Colonic mucosa (tissue), 4 donors: ENCODE results near the gene AP5B1. TPM values are rescaled to one million over a fixed set of nuclear protein-coding genes. Genes with fewer than 3 reads are reported as not detected.

Experiments
- DNase-seq: peaks from one replicate; pipeline ENCODE4 v3.0.0-alpha.2; 2020
- H3K27ac ChIP-seq: fragments of 200-600 bp; one replicate; pipeline ENCODE4 v1.8.0; 2021
- H3K27me3 ChIP-seq: fragments of 200-600 bp; one replicate; pipeline ENCODE4 v1.8.0; 2021
- H3K36me3 ChIP-seq: fragments of 200-600 bp; one replicate; pipeline ENCODE4 v1.8.0; 2021
- H3K4me1 ChIP-seq: fragments of 200-600 bp; one replicate; pipeline ENCODE4 v1.8.0; 2021; ENCODE audit warnings: mild to moderate bottlenecking
- H3K4me3 ChIP-seq: fragments of 200-600 bp; one replicate; pipeline ENCODE4 v1.8.0; 2021
- H3K9ac ChIP-seq, 2 donors: one replicate each; pipeline ENCODE4 v1.7.0; 2013; ENCODE audit warnings: control low read depth in 2 of 2, low read depth in 2 of 2, low read length in 2 of 2
- H3K9me3 ChIP-seq: fragments of 200-600 bp; one replicate; pipeline ENCODE4 v1.8.0; 2021
- intact Hi-C: fragments of 100-400 bp; cut with DNase I; formaldehyde crosslinking; loops from one replicate; pipeline ENCODE4 v1.14.1; 2022
- total RNA-seq, 2 donors: library from RNA; stranded (reverse); fragmentation: NEBNext Ultra II Directional in 1 of 2; extraction: Animal tissue kit (Norgen Biotek cat#: 25700) in 1 of 2; gene quantifications; one replicate each; pipeline ENCODE4 v1.2.1, GENCODE V29; 2021
- TF ChIP-seq, protein P1 (sequence below): fragments of 200-600 bp; IDR thresholded peaks from one replicate; pipeline ENCODE4 v1.8.0; 2022; ENCODE audit warnings: antibody characterized with exemption, mild to moderate bottlenecking
- donor health status: healthy.
- donor health status: DM: no; HTN: no; CAD: no.
- donor health status: DM: no; HTN: no; CAD: no.

Gene AP5B1
- total RNA-seq, 2 donors from 2014 or later = 17.6 to 20.1 TPM

DNA sequence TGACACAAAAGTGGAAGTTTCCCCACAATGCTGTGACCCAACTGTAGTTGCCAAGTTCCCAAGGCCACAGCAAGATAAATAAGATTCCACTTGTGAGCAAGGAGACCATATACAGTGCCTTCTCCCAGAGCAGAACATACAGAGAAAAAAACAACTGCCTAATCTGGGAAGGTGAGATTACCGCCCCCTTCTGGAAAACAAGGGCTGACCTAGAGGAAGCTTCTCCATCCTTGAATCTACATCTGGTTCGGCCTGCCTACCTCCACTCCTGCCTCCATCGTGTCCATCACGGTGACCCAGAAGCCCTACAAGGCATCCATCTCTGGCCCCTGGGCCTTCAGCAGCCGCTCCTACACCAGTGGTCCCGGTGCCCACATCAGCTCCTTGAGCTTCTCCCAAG is 54.1 kb downstream of the AP5B1 start:
- Histone ChIP-seq H3K27me3 (no peaks in the 10 kb centered on the region), H3K4me3 (no peak overlapping the region), H3K9me3 (no peaks in the 10 kb centered on the region), H3K4me1 (no peaks in the 10 kb centered on the region), H3K27ac (no peak overlapping the region), H3K9ac (no peak overlapping the region), H3K36me3 (no peaks in the 10 kb centered on the region)
- DNase-seq = no peak
- TF ChIP-seq, protein P1, sequence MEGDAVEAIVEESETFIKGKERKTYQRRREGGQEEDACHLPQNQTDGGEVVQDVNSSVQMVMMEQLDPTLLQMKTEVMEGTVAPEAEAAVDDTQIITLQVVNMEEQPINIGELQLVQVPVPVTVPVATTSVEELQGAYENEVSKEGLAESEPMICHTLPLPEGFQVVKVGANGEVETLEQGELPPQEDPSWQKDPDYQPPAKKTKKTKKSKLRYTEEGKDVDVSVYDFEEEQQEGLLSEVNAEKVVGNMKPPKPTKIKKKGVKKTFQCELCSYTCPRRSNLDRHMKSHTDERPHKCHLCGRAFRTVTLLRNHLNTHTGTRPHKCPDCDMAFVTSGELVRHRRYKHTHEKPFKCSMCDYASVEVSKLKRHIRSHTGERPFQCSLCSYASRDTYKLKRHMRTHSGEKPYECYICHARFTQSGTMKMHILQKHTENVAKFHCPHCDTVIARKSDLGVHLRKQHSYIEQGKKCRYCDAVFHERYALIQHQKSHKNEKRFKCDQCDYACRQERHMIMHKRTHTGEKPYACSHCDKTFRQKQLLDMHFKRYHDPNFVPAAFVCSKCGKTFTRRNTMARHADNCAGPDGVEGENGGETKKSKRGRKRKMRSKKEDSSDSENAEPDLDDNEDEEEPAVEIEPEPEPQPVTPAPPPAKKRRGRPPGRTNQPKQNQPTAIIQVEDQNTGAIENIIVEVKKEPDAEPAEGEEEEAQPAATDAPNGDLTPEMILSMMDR = no peak
- intact Hi-C loops = loop anchor here (10.0 kb wide), 2 partner anchors 48 to 268 kb away; no protein-coding TSS in a partner anchor

Other genes with a start within 250 kb of the AP5B1 start
- gene LTBP3, start 222.6 kb downstream of the AP5B1 start, total RNA-seq = 10 to 100 TPM; 27.3 to 31.1 TPM
- gene ZNRD2, start 210.5 kb downstream of the AP5B1 start, total RNA-seq = 10 to 100 TPM; 16.6 to 30.8 TPM
- gene FAM89B, start 208.4 kb downstream of the AP5B1 start, total RNA-seq = 10 to 100 TPM; 27.4 to 32.2 TPM
- 10 to 100 TPM; 58.5 to 78.5 TPM for gene EHBP1L1, start 204.9 kb downstream of the AP5B1 start, total RNA-seq
- under 1 TPM; 0.40 to 0.69 TPM for gene KCNK7, start 185.2 kb downstream of the AP5B1 start, total RNA-seq
- 100 to 1,000 TPM in 1 of 2 donors, 10 to 100 TPM in 1; 92.7 to 102 TPM for gene MAP3K11, start 166.8 kb downstream of the AP5B1 start, total RNA-seq
- gene PCNX3, start 165.2 kb downstream of the AP5B1 start, total RNA-seq = 10 to 100 TPM; 41.5 to 72.4 TPM
- 10 to 100 TPM; 21.0 to 33.0 TPM for gene SIPA1, start 142.9 kb downstream of the AP5B1 start, total RNA-seq
- 10 to 100 TPM; 58.7 to 68.3 TPM for gene RELA, start 118.1 kb downstream of the AP5B1 start, total RNA-seq
- gene KAT5, start 68.7 kb downstream of the AP5B1 start, total RNA-seq = 10 to 100 TPM; 65.3 to 83.4 TPM
- 10 to 100 TPM; 26.1 to 58.1 TPM for gene RNASEH2C, start 60.2 kb downstream of the AP5B1 start, total RNA-seq
- 10 to 100 TPM; 29.0 to 32.9 TPM for gene OVOL1, start 6.1 kb upstream of the AP5B1 start, total RNA-seq
- 1 to 10 TPM; 1.6 to 1.9 TPM for gene SNX32, start 53.0 kb upstream of the AP5B1 start, total RNA-seq
- 1,000 to 10,000 TPM; 1,832 to 1,932 TPM for gene CFL1, start 77.2 kb upstream of the AP5B1 start, total RNA-seq
- 10 to 100 TPM; 47.2 to 62.5 TPM for gene MUS81, start 79.5 kb upstream of the AP5B1 start, total RNA-seq
- 10 to 100 TPM in 1 of 2 donors, 1 to 10 TPM in 1; 9.6 to 22.5 TPM for gene EFEMP2, start 91.8 kb upstream of the AP5B1 start, total RNA-seq
- 1 to 10 TPM; 1.2 TPM for gene CTSW, start 98.9 kb upstream of the AP5B1 start, total RNA-seq
- 10 to 100 TPM; 41.9 to 53.5 TPM for gene FIBP, start 107.5 kb upstream of the AP5B1 start, total RNA-seq
- gene CCDC85B, start 109.7 kb upstream of the AP5B1 start, total RNA-seq = 10 to 100 TPM; 11.2 to 16.3 TPM
- gene FOSL1, start 119.4 kb upstream of the AP5B1 start, total RNA-seq = 1 to 10 TPM in 1 of 2 donors, under 1 TPM in 1; 0.84 to 4.2 TPM
- 10 to 100 TPM; 26.6 to 29.0 TPM for gene C11orf68, start 138.1 kb upstream of the AP5B1 start, total RNA-seq
- 10 to 100 TPM; 53.4 to 91.5 TPM for gene DRAP1, start 138.4 kb upstream of the AP5B1 start, total RNA-seq
- gene TSGA10IP, start 164.5 kb upstream of the AP5B1 start, total RNA-seq = not detected
- gene SART1, start 180.8 kb upstream of the AP5B1 start, total RNA-seq = 10 to 100 TPM; 40.0 to 50.9 TPM
- gene EIF1AD, start 221.2 kb upstream of the AP5B1 start, total RNA-seq = 10 to 100 TPM; 27.8 to 32.8 TPM
- 100 to 1,000 TPM; 128 to 231 TPM for gene BANF1, start 221.5 kb upstream of the AP5B1 start, total RNA-seq
- gene CST6, start 231.0 kb upstream of the AP5B1 start, total RNA-seq = not detected
- gene CATSPER1, start 245.5 kb upstream of the AP5B1 start, total RNA-seq = under 1 TPM in 1 of 2 donors, not detected in 1; 0.35 TPM